PC-9 (cell line): ENCODE results near the gene AP3S2.

Experiments
- EZH2 ChIP-seq: fragments of 200-600 bp; sonication (generic); IDR thresholded peaks from 2 replicates; pipeline ENCODE4 v1.8.0; 2017; ENCODE audit warnings: antibody characterized with exemption, low read depth
- TF ChIP-seq, protein P1 (sequence below): fragments of 200-600 bp; sonication (generic); conservative IDR thresholded peaks from 2 replicates; pipeline ENCODE4 v1.6.1; 2017; ENCODE audit warnings: mixed run types, antibody characterized with exemption, mild to moderate bottlenecking, moderate library complexity

DNA sequence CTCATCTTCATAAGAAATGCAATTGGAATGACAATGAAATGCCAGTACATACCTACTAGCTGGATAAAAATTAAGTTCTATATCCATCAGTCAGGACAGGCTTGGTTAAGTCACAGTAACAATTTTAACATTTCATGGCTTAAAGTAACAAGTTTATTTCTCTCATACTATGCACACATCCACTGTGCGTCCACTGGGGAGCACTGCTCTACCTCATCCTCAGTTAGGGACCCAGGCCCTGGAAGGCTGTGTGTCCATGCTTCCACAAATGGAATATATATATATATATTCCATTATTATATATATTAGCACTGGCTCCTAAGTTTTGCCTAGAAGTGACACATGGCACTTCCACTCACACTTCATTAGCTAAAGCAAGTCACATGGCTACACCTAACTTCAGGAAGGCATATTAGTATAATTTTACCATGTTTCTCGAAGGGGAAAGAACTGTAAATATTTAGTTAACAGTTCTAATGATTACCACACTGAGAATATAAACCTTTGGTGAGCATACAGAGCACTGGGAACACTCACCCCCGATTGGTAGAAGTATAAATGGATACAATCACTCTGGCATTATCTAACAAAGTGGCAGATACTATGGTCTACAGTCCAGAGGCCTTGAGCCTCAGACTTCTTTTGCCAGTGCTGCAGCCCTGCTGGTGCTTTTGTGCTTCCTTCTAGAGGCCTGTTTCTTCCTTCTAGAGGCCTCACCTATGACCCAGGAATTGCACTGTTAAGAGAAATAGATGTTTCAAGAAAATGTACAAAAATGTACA is 28.6 kb downstream of the AP3S2 start:
- TF ChIP-seq, protein P1, sequence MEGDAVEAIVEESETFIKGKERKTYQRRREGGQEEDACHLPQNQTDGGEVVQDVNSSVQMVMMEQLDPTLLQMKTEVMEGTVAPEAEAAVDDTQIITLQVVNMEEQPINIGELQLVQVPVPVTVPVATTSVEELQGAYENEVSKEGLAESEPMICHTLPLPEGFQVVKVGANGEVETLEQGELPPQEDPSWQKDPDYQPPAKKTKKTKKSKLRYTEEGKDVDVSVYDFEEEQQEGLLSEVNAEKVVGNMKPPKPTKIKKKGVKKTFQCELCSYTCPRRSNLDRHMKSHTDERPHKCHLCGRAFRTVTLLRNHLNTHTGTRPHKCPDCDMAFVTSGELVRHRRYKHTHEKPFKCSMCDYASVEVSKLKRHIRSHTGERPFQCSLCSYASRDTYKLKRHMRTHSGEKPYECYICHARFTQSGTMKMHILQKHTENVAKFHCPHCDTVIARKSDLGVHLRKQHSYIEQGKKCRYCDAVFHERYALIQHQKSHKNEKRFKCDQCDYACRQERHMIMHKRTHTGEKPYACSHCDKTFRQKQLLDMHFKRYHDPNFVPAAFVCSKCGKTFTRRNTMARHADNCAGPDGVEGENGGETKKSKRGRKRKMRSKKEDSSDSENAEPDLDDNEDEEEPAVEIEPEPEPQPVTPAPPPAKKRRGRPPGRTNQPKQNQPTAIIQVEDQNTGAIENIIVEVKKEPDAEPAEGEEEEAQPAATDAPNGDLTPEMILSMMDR, result no peak
- TF ChIP-seq EZH2, result no peak
